ENCODE data around the gene TRAM2. TPM values are rescaled to one million over a fixed set of nuclear protein-coding genes. Genes with fewer than 3 reads are reported as not detected.

Gene TRAM2
- total and polyA plus RNA-seq, 2 of the 4 experiments (the other 2 are of a cell fraction) = 77.2 to 95.7 TPM

- TF ChIP-seq ELK1 (IDR thresholded peaks at IDR 0.05; ENCODE audit: borderline replicate concordance, low read depth, low read length) = no peak
Measured at GRCh38 chr6:52498538-52499017, 78.3 kb downstream of the TRAM2 start (continued).

- CTCF ChIA-PET = no interaction called here
- in situ Hi-C loops (cut with MboI; ENCODE audit: low sequenced_read_pairs) = no loop called here
Measured at GRCh38 chr6:52497652-52498408, 79.0 kb downstream of the TRAM2 start.

More at GRCh38 chr6:52497652-52498408, 79.0 kb downstream of the TRAM2 start:
- Histone ChIP-seq H3K14ac (replicated peaks; ENCODE audit: low read depth, low read length) (no peak overlapping the region), H3K9ac (ENCODE audit: low read depth, low read length) (no peak overlapping the region), H3K18ac (ENCODE audit: low read depth, low read length) (no peak overlapping the region), H3K23ac (ENCODE audit: low read depth, low read length) (no peak overlapping the region), H3K27ac (ENCODE audit: insufficient read depth, low read length) (no peak overlapping the region), H3K9me1 (ENCODE audit: insufficient read depth, low read length) (peaks cover 38% of the 10 kb centered on the region), H3K9me3 (ENCODE audit: control insufficient read depth, insufficient read depth, low read length) (0 out of 2 replicates have a peak, but pooled peaks cover 2% of the 10 kb centered on the region), H4K8ac (ENCODE audit: low read depth in 2 of 2, low read length in 2 of 2) (no peak overlapping the region), H3K4ac (ENCODE audit: low read depth, low read length) (no peak overlapping the region; the same call in 1 of the 2 replicates), H2AK5ac (ENCODE audit: low read depth, low read length) (0 out of 2 replicates have a peak overlapping the region, but pooled peaks have one; percentile 22), H3K4me1 (ENCODE audit: control insufficient read depth, insufficient read depth, low read length) (peaks cover 16% of the 10 kb centered on the region), H3K4me2 (ENCODE audit: low read depth, low read length) (no peak overlapping the region), H4K20me1 (ENCODE audit: insufficient read depth, low read length) (no peaks in the 10 kb centered on the region), H2BK15ac (ENCODE audit: low read depth, low read length) (no peak overlapping the region), H2BK5ac (ENCODE audit: low read depth, low read length, poor library complexity, severe bottlenecking) (no peak overlapping the region), H2AK9ac (replicated peaks; ENCODE audit: low read depth, low read length, poor library complexity) (peak overlapping the region; percentile 25), H4K91ac (ENCODE audit: insufficient read depth, low read depth, low read length) (no peak overlapping the region), H2BK120ac (ENCODE audit: low read depth, low read length) (no peak overlapping the region), H3K27me3 (ENCODE audit: control insufficient read depth, insufficient read depth, low read length) (no peaks in the 10 kb centered on the region), H4K5ac (ENCODE audit: low read depth, low read length) (no peak overlapping the region), H3K4me3 (ENCODE audit: insufficient read depth, low read depth, low read length) (no peak overlapping the region), H3K56ac (ENCODE audit: extremely low read depth, insufficient read depth, low read length) (no peak overlapping the region), H3K79me1 (ENCODE audit: low read depth in 1 of 2, low read length in 2 of 2) (peaks cover 12 to 58% of the 10 kb centered on the region in 2 experiments), H3K36me3 (ENCODE audit: control insufficient read depth, insufficient read depth, low read length) (peaks cover 31% of the 10 kb centered on the region), H2BK20ac (ENCODE audit: low read depth, low read length) (no peak overlapping the region), H2AFZ (replicated peaks; ENCODE audit: low read length, poor library complexity) (no peak overlapping the region)
- BruUV-seq (replicated peaks) = no TSS peak
- DNase-seq (peak; percentile 58), ATAC-seq (ENCODE audit: low read depth) (no peak)
- dilution Hi-C loops (cut with HindIII; ENCODE audit: low sequenced_read_pairs, unreplicated experiment) (no loop called here), intact Hi-C loops (cut with micrococcal nuclease) (loop anchor here (5.0 to 10.0 kb wide), 2 partner anchors 76 to 1303 kb away; partner anchors contain the start of gene EFHC1)
- POLR2A ChIA-PET (ENCODE audit: unreplicated experiment) = no interaction called here
- WGBS, 2 experiments (ENCODE audit: extremely low coverage in 2 of 2, insufficient read length in 1 of 2) = 90% methylated on average over 2 of the region's 14 CpGs; no CpG with 5 or more reads in 1 of the 2 experiments
- TF ChIP-seq CHD1 (IDR thresholded peaks at IDR 0.05; ENCODE audit: low read depth, low read length) = no peak
- no peak for TF ChIP-seq NFE2L2 (IDR thresholded peaks at IDR 0.05; ENCODE audit: low read depth, low read length)
- peak; percentile 80 for TF ChIP-seq CEBPB (IDR thresholded peaks at IDR 0.05; ENCODE audit: low read depth, low read length)

Measured in IMR-90 (cell line).